Muscle of leg (tissue), 11 donors: ENCODE data around the gene FOXD1. TPM values are rescaled to one million over a fixed set of nuclear protein-coding genes. Genes with fewer than 3 reads are reported as not detected.

Experiments used
- DNase-seq: peaks from one replicate; pipeline ENCODE4 v3.0.0; 2013
- H3K27ac ChIP-seq: one replicate; pipeline ENCODE4 v1.5.1; 2013; ENCODE audit warnings: mild to moderate bottlenecking, low read length, control low read depth
- H3K27me3 ChIP-seq: one replicate; pipeline ENCODE4 v1.6.1; 2013; ENCODE audit warnings: low read length; ENCODE audit not compliant: control insufficient read depth, insufficient read depth
- H3K36me3 ChIP-seq: one replicate; pipeline ENCODE4 v1.6.1; 2013; ENCODE audit warnings: low read length; ENCODE audit not compliant: control insufficient read depth, insufficient read depth
- H3K4me1 ChIP-seq: one replicate; pipeline ENCODE4 v1.6.1; 2013; ENCODE audit warnings: low read length; ENCODE audit not compliant: control insufficient read depth, insufficient read depth
- H3K4me3 ChIP-seq: one replicate; pipeline ENCODE4 v1.5.1; 2013; ENCODE audit warnings: low read length, control low read depth
- H3K9me3 ChIP-seq: replicated peaks from 2 replicates; pipeline ENCODE4 v1.6.1; 2013; ENCODE audit warnings: low read depth, low read length; ENCODE audit not compliant: control insufficient read depth
- WGBS: methylation state at CpG from one replicate; pipeline ENCODE4 v1.1.5; 2013; ENCODE audit warnings: missing lambda C conversion rate; ENCODE audit not compliant: insufficient coverage; 5-methylcytosine and 5-hydroxymethylcytosine counted together
- polyA plus RNA-seq, 8 donors: library from polyadenylated mRNA; unstranded; fragments of 120-200 nt; gene quantifications; one replicate each; pipeline versions ENCODE4 v1.2.1 to v1.2.3, GENCODE V29; 2013; ENCODE audit warnings: inconsistent platforms in 1 of 8, low replicate concordance in 1 of 8; ENCODE audit not compliant: insufficient read length in 8 of 8, insufficient read depth in 1 of 8
- total RNA-seq: library from RNA; stranded (reverse); fragments of 120-200 nt; gene quantifications from one replicate; pipeline ENCODE4 v1.2.4, GENCODE V29; 2013

The FOXD1 gene
- total and polyA plus RNA-seq, 9 donors, result 0.35 to 2.9 (median 0.95) TPM

GRCh38 chr5:73447530-73448462 is 781 bp downstream of the FOXD1 start:
- H3K27me3 ChIP-seq, result peaks cover 68% of the 10 kb centered on the region
- DNase-seq, result peak; percentile 64
- WGBS, result under 1% methylated on average over 127 of the region's 127 CpGs
- peaks cover 22% of the 10 kb centered on the region for H3K4me1 ChIP-seq
- peak overlapping the region; percentile 49 for H3K4me3 ChIP-seq
- H3K9me3 ChIP-seq, result no peaks in the 10 kb centered on the region
- H3K27ac ChIP-seq, result peak overlapping the region; percentile 29
- no peaks in the 10 kb centered on the region for H3K36me3 ChIP-seq

GRCh38 chr5:73446631-73447529 is 1.7 kb downstream of the FOXD1 start:
- peaks cover 22% of the 10 kb centered on the region for H3K4me1 ChIP-seq
- H3K9me3 ChIP-seq, result no peaks in the 10 kb centered on the region
- H3K36me3 ChIP-seq, result no peaks in the 10 kb centered on the region
- DNase-seq, result no peak
- WGBS, result under 1% methylated on average over 109 of the region's 119 CpGs
- H3K27me3 ChIP-seq, result peaks cover 68% of the 10 kb centered on the region
- peak overlapping the region; percentile 4 for H3K4me3 ChIP-seq
- no peak overlapping the region for H3K27ac ChIP-seq

GRCh38 chr5:73445665-73446630 is 2.6 kb downstream of the FOXD1 start:
- no CpG with 5 or more reads among the region's 7 CpGs for WGBS
- no peak overlapping the region for H3K27ac ChIP-seq
- no peak for DNase-seq
- peaks cover 64% of the 10 kb centered on the region for H3K27me3 ChIP-seq
- H3K36me3 ChIP-seq, result no peaks in the 10 kb centered on the region
- no peaks in the 10 kb centered on the region for H3K9me3 ChIP-seq
- H3K4me3 ChIP-seq, result no peak overlapping the region
- H3K4me1 ChIP-seq, result peaks cover 15% of the 10 kb centered on the region

GRCh38 chr5:73444499-73445438 is 3.8 kb downstream of the FOXD1 start:
- Histone ChIP-seq H3K27ac (no peak overlapping the region), H3K36me3 (no peaks in the 10 kb centered on the region), H3K4me3 (no peak overlapping the region), H3K27me3 (peaks cover 68% of the 10 kb centered on the region), H3K4me1 (peaks cover 11% of the 10 kb centered on the region), H3K9me3 (no peaks in the 10 kb centered on the region)
- WGBS, result 8% methylated on average over 26 of the region's 43 CpGs
- no peak for DNase-seq

GRCh38 chr5:73443829-73444498 is 4.6 kb downstream of the FOXD1 start:
- H3K4me3 ChIP-seq, result no peak overlapping the region
- no peak overlapping the region for H3K27ac ChIP-seq
- 7% methylated on average over 31 of the region's 39 CpGs for WGBS
- H3K27me3 ChIP-seq, result peaks cover 63% of the 10 kb centered on the region
- no peaks in the 10 kb centered on the region for H3K9me3 ChIP-seq
- peaks cover 10% of the 10 kb centered on the region for H3K4me1 ChIP-seq
- no peak for DNase-seq
- no peaks in the 10 kb centered on the region for H3K36me3 ChIP-seq

GRCh38 chr5:73442996-73443627 is 5.5 kb downstream of the FOXD1 start:
- WGBS, result no CpG with 5 or more reads among the region's 4 CpGs
- no peak overlapping the region for H3K4me3 ChIP-seq
- H3K9me3 ChIP-seq, result no peaks in the 10 kb centered on the region
- DNase-seq, result no peak
- peaks cover 4% of the 10 kb centered on the region for H3K4me1 ChIP-seq
- H3K36me3 ChIP-seq, result no peaks in the 10 kb centered on the region
- no peak overlapping the region for H3K27ac ChIP-seq
- peaks cover 66% of the 10 kb centered on the region for H3K27me3 ChIP-seq

- Histone ChIP-seq H3K4me1 (peaks cover 7% of the 10 kb centered on the region), H3K27me3 (peaks cover 71% of the 10 kb centered on the region), H3K27ac (no peak overlapping the region), H3K4me3 (no peak overlapping the region), H3K9me3 (no peaks in the 10 kb centered on the region), H3K36me3 (no peaks in the 10 kb centered on the region)
- DNase-seq, result no peak
- 40% methylated on average over 1 of the region's 7 CpGs for WGBS
Measured at GRCh38 chr5:73442231-73442811, 6.3 kb downstream of the FOXD1 start.

- no peak overlapping the region for H3K4me3 ChIP-seq
- H3K36me3 ChIP-seq, result no peaks in the 10 kb centered on the region
- peaks cover 8% of the 10 kb centered on the region for H3K4me1 ChIP-seq
- no peak overlapping the region for H3K27ac ChIP-seq
- peaks cover 74% of the 10 kb centered on the region for H3K27me3 ChIP-seq
- no peak for DNase-seq
- H3K9me3 ChIP-seq, result no peaks in the 10 kb centered on the region
Measured at GRCh38 chr5:73441378-73441777, 7.2 kb downstream of the FOXD1 start.
